Left lung (tissue), 10 donors: ENCODE data around the gene VOPP1. TPM values are rescaled to one million over a fixed set of nuclear protein-coding genes. Genes with fewer than 3 reads are reported as not detected.

ENCODE experiments used
- ATAC-seq: fragments of 200-7000 bp; cut with Tn5 transposase; one replicate; pipeline ENCODE4 v1.9.1; 2020; ENCODE audit warnings: moderate library complexity
- DNase-seq, 4 donors: peaks; one replicate each; pipeline ENCODE4 v3.0.0-alpha.2; 2013 to 2020
- H3K27ac ChIP-seq, 2 donors: fragments of 200-600 bp; sonication (generic) in 1 of 2; one replicate each; pipeline versions ENCODE4 v1.5.0 to v1.8.0; 2020 to 2021
- H3K27me3 ChIP-seq, 2 donors: fragments of 200-600 bp; sonication (generic) in 1 of 2; one replicate each; pipeline versions ENCODE4 v1.5.0 to v1.8.0; 2020 to 2021
- H3K36me3 ChIP-seq, 2 donors: fragments of 200-600 bp; sonication (generic) in 1 of 2; one replicate each; pipeline versions ENCODE4 v1.5.0 to v1.8.0; 2020 to 2021
- H3K4me1 ChIP-seq, 2 donors: fragments of 200-600 bp; one replicate each; pipeline ENCODE4 v1.8.0; 2021
- H3K4me3 ChIP-seq, 2 donors: fragments of 200-600 bp; sonication (generic) in 1 of 2; one replicate each; pipeline versions ENCODE4 v1.5.0 to v1.8.0; 2020 to 2021; ENCODE audit warnings: mild to moderate bottlenecking in 1 of 2
- H3K9me3 ChIP-seq, 2 donors: fragments of 200-600 bp; sonication (generic) in 1 of 2; one replicate each; pipeline versions ENCODE4 v1.5.0 to v1.8.0; 2020 to 2021
- intact Hi-C, 2 donors: fragments of 100-400 bp; cut with DNase I; formaldehyde crosslinking; loops; one replicate each; pipeline versions ENCODE4 v1.11.2 to v1.14.2; 2022
- polyA plus RNA-seq, 6 donors: library from polyadenylated mRNA; unstranded; fragments of 120-200 nt; gene quantifications; one replicate each; pipeline ENCODE4 v1.2.1, GENCODE V29; 2013; ENCODE audit not compliant: insufficient read length in 6 of 6
- total RNA-seq, 2 donors: library from RNA; stranded (reverse); fragmentation: NEBNext Ultra II Directional; extraction: Animal tissue kit (Norgen Biotek cat#: 25700); gene quantifications; one replicate each; pipeline ENCODE4 v1.2.1, GENCODE V29; 2021
- TF ChIP-seq, protein P1 (sequence below), 2 donors: fragments of 200-600 bp; sonication (generic) in 1 of 2; IDR thresholded peaks; one replicate each; pipeline versions ENCODE4 v1.5.0 to v1.8.0; 2021; ENCODE audit warnings: antibody characterized with exemption in 2 of 2
- donor health status: DM: no; HTN: yes; CAD: no.
- donor health status: DM: no; HTN: no; CAD: no.

VOPP1 gene
- total and polyA plus RNA-seq, 8 donors: 35.4 to 68.5 (median 40.4) TPM

DNA sequence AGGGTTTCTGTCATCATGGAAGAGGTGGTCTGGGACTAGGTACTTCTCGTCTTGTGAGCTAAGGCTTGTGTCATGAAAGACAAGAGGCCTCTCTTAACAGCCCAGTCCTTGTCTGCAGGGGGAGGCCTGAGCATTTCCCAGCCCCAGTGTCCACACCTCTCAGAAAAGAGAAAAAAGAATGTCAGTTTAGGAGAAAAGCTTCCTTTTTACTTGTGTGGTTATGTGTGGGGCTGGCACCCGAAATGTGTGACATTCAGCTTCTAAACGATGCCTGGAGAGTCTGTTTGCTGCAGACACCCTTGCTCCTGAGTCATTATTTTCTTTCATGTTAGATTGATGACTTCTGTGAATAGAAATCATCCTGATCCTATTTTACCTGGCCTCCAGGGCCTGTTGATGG, 139.8 kb downstream of the VOPP1 start:
- intact Hi-C loops: no loop called here
- H3K4me1 ChIP-seq: no peaks in the 10 kb centered on the region
- H3K27me3 ChIP-seq: no peaks in the 10 kb centered on the region
- no peak overlapping the region for H3K4me3 ChIP-seq
- DNase-seq (no peak), ATAC-seq (no peak)
- no peaks in the 10 kb centered on the region for H3K9me3 ChIP-seq
- H3K36me3 ChIP-seq: peaks cover 0 to 10% of the 10 kb centered on the region in 2 donors
- TF ChIP-seq, protein P1, sequence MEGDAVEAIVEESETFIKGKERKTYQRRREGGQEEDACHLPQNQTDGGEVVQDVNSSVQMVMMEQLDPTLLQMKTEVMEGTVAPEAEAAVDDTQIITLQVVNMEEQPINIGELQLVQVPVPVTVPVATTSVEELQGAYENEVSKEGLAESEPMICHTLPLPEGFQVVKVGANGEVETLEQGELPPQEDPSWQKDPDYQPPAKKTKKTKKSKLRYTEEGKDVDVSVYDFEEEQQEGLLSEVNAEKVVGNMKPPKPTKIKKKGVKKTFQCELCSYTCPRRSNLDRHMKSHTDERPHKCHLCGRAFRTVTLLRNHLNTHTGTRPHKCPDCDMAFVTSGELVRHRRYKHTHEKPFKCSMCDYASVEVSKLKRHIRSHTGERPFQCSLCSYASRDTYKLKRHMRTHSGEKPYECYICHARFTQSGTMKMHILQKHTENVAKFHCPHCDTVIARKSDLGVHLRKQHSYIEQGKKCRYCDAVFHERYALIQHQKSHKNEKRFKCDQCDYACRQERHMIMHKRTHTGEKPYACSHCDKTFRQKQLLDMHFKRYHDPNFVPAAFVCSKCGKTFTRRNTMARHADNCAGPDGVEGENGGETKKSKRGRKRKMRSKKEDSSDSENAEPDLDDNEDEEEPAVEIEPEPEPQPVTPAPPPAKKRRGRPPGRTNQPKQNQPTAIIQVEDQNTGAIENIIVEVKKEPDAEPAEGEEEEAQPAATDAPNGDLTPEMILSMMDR (IDR thresholded peaks at IDR 0.05): no peak
- H3K27ac ChIP-seq: no peak overlapping the region

DNA sequence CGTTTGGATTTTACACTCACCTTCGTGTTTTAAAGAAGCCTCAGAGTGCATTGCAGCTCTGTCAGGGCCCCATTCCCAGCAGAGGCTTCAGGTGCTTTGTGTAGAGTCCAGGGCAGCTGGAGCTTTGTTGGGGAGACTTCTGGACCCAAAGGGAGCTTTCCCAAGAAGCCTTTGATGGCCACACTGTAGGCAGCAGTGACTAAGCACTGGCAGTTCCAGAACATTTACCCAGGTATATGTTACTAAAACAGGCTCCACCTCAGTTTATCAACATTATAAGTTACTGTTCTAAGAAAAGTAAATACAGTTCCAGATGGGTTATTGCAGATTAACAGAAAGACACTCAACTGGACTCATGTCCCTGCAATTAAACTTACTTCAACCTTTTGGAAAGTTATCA, 140.4 kb downstream of the VOPP1 start:
- Histone ChIP-seq H3K4me3 (no peak overlapping the region), H3K27me3 (no peaks in the 10 kb centered on the region), H3K9me3 (no peaks in the 10 kb centered on the region), H3K4me1 (no peaks in the 10 kb centered on the region), H3K27ac (no peak overlapping the region), H3K36me3 (peaks cover 0 to 10% of the 10 kb centered on the region in 2 donors)
- intact Hi-C loops: no loop called here
- TF ChIP-seq, protein P1 (IDR thresholded peaks at IDR 0.05): no peak
- DNase-seq (no peak), ATAC-seq (no peak)

DNA sequence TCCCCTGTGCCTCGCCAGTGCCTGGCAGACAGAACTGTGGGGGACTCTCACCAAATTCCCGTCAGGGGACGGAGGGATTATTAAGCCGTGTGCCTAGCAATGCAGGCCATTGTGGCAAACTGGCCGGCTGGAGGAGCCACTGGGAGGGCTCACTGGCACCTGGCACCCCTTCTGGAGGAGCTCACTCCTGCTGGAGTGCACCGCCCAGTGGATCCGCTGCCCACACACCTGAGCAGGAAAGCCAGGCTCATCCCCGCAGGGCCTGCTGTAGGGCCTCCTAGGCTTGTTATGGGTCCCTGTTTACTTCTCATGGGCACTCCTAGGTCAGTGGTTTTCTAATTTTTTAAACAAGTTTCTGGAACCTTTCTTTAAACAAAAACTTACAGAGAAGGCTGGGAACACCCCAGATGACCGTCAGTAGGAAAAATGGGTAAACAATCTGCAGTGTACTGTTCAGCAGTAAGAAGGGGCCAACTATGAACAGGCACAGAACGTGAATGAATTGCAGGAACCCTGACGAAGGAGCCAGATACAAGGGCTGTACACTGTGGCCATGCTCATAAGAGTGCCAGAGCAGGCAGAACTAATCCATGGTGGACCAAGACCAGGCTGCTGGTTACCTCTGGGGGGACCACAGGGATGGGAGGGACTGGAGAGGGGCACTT, 142.3 kb downstream of the VOPP1 start:
- TF ChIP-seq, protein P1 (IDR thresholded peaks at IDR 0.05): no peak
- no peak overlapping the region for H3K4me3 ChIP-seq
- no peaks in the 10 kb centered on the region for H3K9me3 ChIP-seq
- DNase-seq (no peak), ATAC-seq (no peak)
- peaks cover 0 to 26% of the 10 kb centered on the region in 2 donors for H3K36me3 ChIP-seq
- no peaks in the 10 kb centered on the region for H3K27me3 ChIP-seq
- H3K27ac ChIP-seq: no peak overlapping the region
- intact Hi-C loops: no loop called here
- no peaks in the 10 kb centered on the region for H3K4me1 ChIP-seq

DNA sequence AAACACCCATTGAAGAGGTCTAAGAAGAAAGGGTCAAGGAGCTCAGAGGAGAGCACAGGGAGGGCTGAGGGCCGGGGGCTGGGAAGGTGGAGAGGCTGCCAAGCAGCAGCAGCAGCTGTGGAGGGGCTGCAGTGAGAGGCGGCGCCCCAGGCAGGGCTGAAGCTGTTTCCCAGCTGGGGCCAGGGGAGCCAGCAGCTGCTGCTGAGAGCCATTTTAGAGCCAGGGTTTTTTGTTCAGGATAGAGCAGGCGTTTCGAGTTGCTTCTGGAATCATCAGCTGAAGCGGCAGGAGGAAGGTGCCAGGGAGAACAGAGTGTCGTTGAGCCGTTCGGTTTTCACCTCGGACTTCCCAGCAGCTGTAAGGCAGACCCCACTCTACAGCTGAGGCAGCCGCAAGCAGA, 144.5 kb downstream of the VOPP1 start:
- no peak for ATAC-seq
- TF ChIP-seq, protein P1 (IDR thresholded peaks at IDR 0.05): no peak
- peak in 2 of 4 donors; percentile 39 to 60 for DNase-seq
- peaks cover 0 to 26% of the 10 kb centered on the region in 2 donors for H3K36me3 ChIP-seq
- no peaks in the 10 kb centered on the region for H3K9me3 ChIP-seq
- H3K27me3 ChIP-seq: no peaks in the 10 kb centered on the region
- H3K4me3 ChIP-seq: no peak overlapping the region
- no peaks in the 10 kb centered on the region for H3K4me1 ChIP-seq
- intact Hi-C loops: no loop called here
- no peak overlapping the region for H3K27ac ChIP-seq

DNA sequence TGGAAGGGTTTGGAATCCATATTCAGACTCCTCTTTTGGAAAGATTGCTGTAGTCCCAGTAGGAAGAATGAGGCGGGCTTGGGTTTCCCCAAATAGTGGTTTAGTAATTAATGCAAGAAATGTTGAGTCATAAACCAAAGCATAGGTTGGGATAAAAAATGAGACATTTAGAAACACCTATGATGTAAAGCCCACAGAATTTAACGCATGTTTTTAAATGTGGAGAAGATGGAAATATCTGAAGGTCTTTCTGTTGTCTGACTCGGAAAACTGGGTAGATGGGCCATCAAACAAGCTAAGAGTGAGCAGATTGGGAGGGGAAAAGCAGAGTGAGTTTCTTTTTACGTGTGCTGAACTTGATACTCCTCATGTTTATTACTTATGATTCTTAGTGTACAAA, 145.0 kb downstream of the VOPP1 start:
- TF ChIP-seq, protein P1 (IDR thresholded peaks at IDR 0.05): no peak
- H3K36me3 ChIP-seq: peaks cover 0 to 26% of the 10 kb centered on the region in 2 donors
- ATAC-seq (no peak), DNase-seq (no peak)
- no peak overlapping the region for H3K4me3 ChIP-seq
- H3K9me3 ChIP-seq: no peaks in the 10 kb centered on the region
- no peak overlapping the region for H3K27ac ChIP-seq
- intact Hi-C loops: no loop called here
- H3K27me3 ChIP-seq: no peaks in the 10 kb centered on the region
- no peaks in the 10 kb centered on the region for H3K4me1 ChIP-seq
